Measurements from ENCODE around the gene ANGPTL2.
A peak's percentile ranks its signal among the peaks of the same experiment; 100 is the strongest.

The ANGPTL2 gene

DNA sequence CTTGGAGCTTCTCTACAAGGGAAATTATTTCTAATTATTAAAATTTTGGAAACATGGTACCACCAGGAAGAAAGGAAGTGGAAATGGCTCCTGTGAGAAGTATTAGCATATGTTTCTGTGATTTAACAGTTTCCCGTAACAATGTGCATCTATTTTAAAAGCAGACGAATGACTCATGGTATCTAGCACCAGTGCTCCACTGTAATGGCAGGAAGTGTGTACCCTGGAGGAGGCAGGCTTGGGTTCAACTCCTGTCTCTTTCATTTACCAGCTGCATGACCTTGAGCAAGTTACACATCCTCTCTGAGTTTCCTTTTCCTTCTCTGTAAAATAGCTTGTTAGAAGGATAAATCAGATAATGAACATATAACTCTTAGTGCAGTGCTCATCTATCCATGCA is 41.0 kb upstream of the ANGPTL2 start:
- Histone ChIP-seq H3K4me1 (ENCODE audit: control insufficient read depth in 1 of 2, insufficient read depth in 2 of 2, low read length in 2 of 2) (peaks cover 0 to 10% of the 10 kb centered on the region in 2 donors), H3K27ac (ENCODE audit: low read length) (no peak overlapping the region), H3K9me3 (ENCODE audit: control insufficient read depth in 1 of 2, low read length in 2 of 2) (no peaks in the 10 kb centered on the region), H3K4me3 (ENCODE audit: low read depth in 1 of 2, low read length in 2 of 2) (no peak overlapping the region), H3K27me3 (ENCODE audit: low read depth, low read length) (no peaks in the 10 kb centered on the region), H3K36me3 (ENCODE audit: control insufficient read depth in 1 of 2, insufficient read depth in 2 of 2, low read length in 2 of 2) (peaks cover 0 to 3% of the 10 kb centered on the region in 2 donors)

DNA sequence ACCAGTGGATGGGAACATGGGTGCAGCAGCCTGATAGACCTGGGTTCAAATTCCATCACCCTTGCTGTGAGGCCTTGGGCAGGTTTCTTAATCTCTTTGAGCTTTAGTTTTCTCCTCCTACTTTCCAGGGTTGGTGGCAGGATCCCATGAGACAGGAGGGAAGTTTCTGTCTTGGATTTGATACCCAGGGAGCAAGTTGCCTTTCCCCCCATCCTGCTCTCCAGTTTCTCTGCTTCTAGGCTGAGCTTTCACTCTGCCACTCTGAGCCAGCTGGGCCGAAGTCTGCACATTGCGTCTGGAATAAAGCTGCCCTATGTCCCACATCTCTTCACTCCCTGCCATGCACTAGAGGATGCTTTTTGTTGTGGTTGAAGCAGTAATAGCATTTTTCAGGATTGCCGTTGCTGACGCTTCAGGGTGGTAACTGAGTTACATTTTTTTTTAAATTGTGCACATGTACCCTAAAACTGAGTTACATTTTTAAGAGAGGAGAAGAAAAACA is 40.5 kb upstream of the ANGPTL2 start:
- Histone ChIP-seq H3K4me1 (ENCODE audit: control insufficient read depth in 1 of 2, insufficient read depth in 2 of 2, low read length in 2 of 2) (peaks cover 0 to 10% of the 10 kb centered on the region in 2 donors), H3K9me3 (ENCODE audit: control insufficient read depth in 1 of 2, low read length in 2 of 2) (no peaks in the 10 kb centered on the region), H3K27me3 (ENCODE audit: low read depth, low read length) (no peaks in the 10 kb centered on the region), H3K4me3 (ENCODE audit: low read depth in 1 of 2, low read length in 2 of 2) (no peak overlapping the region), H3K27ac (ENCODE audit: low read length) (no peak overlapping the region), H3K36me3 (ENCODE audit: control insufficient read depth in 1 of 2, insufficient read depth in 2 of 2, low read length in 2 of 2) (peaks cover 0 to 2% of the 10 kb centered on the region in 2 donors)

DNA sequence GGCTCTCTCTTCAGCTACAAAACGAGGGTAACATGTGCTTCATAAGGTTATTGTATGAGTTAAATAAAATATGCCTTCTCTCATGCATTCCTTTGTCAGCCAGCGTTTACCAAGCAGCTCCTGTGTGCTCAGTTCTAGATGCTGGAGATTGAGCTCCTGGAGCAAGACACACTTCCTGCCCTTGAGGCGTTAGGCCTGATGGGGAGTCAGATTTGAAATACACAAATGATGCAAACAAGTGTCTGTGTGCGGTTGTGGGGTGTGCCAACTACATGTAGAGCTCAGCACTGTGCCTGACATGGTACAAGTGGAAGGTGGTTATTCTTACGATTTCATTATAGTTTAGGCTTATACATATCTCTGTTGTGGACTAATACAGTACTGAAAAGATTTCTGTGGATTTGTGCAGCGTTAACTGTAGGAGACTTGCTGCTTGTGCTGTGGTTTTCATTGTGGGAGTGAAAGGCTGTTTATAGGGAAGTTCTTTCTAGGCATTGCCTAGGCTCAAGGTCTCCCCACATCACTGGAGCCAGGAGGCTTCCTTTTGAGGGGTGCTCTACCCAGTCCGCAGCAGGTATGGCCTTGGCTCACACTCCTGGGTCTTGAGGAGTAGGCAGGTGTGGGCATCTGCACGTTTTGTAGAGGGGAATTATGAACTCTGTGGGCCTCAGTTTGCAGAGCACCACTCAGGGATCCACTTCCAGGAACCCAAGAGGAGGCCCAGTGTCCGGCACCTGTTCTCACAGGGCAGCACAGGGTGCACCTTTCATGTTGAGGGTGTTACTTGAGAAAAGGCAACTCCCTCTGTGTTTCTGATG is 39.8 kb upstream of the ANGPTL2 start:
- H3K27me3 ChIP-seq (ENCODE audit: low read depth, low read length): no peaks in the 10 kb centered on the region
- no peak overlapping the region for H3K27ac ChIP-seq (ENCODE audit: low read length)
- no peak overlapping the region for H3K4me3 ChIP-seq (ENCODE audit: low read depth in 1 of 2, low read length in 2 of 2)
- H3K9me3 ChIP-seq (ENCODE audit: control insufficient read depth in 1 of 2, low read length in 2 of 2): no peaks in the 10 kb centered on the region
- no peaks in the 10 kb centered on the region for H3K36me3 ChIP-seq (ENCODE audit: control insufficient read depth in 1 of 2, insufficient read depth in 2 of 2, low read length in 2 of 2)
- peaks cover 0 to 10% of the 10 kb centered on the region in 2 donors for H3K4me1 ChIP-seq (ENCODE audit: control insufficient read depth in 1 of 2, insufficient read depth in 2 of 2, low read length in 2 of 2)

DNA sequence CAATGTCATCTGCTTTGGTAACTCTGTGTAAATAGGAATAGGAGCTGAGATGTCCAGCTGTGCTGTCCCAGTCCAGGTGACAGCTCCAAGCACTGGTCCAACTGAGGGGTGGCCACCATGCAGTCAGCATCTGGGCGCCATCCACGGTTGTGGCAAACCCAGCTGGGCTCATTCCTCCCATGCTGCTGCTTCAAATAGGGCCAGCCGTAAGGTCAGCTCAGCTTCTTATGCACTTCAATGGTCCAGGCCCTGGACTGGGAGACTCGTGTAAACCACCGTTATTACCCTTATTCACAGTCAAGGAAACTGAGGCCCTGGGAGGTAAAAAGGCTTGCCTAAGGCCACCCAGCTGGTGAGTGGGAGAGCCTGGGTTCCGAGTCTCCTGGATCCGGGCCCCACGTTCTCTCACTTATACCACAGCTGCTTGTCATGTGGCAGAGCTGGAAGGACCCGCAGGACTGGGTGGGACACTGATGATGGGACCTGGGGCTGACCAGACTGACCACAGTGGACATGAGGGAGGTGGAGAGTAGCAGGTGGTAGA is 38.7 kb upstream of the ANGPTL2 start:
- no peaks in the 10 kb centered on the region for H3K27me3 ChIP-seq (ENCODE audit: low read depth, low read length)
- H3K4me1 ChIP-seq (ENCODE audit: control insufficient read depth in 1 of 2, insufficient read depth in 2 of 2, low read length in 2 of 2): peaks cover 0 to 10% of the 10 kb centered on the region in 2 donors
- no peaks in the 10 kb centered on the region for H3K9me3 ChIP-seq (ENCODE audit: control insufficient read depth in 1 of 2, low read length in 2 of 2)
- no peak overlapping the region for H3K27ac ChIP-seq (ENCODE audit: low read length)
- no peak overlapping the region for H3K4me3 ChIP-seq (ENCODE audit: low read depth in 1 of 2, low read length in 2 of 2)
- H3K36me3 ChIP-seq (ENCODE audit: control insufficient read depth in 1 of 2, insufficient read depth in 2 of 2, low read length in 2 of 2): no peaks in the 10 kb centered on the region

DNA sequence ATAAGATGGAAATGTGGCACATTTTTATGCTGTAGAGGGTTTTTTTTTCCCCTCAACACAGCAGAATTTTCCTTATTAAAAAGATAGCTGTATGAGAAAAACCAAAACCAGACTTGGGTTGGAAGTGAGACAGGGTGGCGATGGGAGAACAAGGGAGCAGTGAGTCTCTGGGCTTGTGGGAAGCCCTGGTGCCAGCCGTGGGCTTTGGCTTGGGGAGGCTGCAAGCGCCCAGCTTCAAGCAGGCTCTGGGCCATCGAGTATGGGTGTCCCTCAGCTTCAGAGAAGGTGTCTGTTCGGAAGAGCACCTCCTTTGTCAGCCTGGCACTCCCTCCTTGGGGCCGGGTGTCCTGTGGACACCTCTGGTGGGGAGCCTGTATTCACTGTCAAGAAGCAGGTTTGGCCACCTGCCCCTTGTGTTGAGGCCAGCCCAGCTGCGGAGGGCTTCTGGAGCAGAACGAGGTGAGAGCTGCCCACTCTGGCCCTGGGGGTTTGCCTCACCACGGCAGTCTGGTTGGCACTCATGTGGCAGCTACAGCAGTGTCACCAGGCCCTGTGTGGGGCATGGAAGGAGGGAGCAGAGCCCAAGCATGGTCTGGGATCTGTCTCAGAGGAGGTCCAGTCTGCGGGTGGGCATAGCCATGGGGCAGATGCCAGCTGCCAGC is 37.6 kb upstream of the ANGPTL2 start:
- no peaks in the 10 kb centered on the region for H3K27me3 ChIP-seq (ENCODE audit: low read depth, low read length)
- H3K4me1 ChIP-seq (ENCODE audit: control insufficient read depth in 1 of 2, insufficient read depth in 2 of 2, low read length in 2 of 2): peaks cover 4 to 15% of the 10 kb centered on the region in 2 donors
- H3K4me3 ChIP-seq (ENCODE audit: low read depth in 1 of 2, low read length in 2 of 2): no peak overlapping the region
- H3K36me3 ChIP-seq (ENCODE audit: control insufficient read depth in 1 of 2, insufficient read depth in 2 of 2, low read length in 2 of 2): no peaks in the 10 kb centered on the region
- H3K9me3 ChIP-seq (ENCODE audit: control insufficient read depth in 1 of 2, low read length in 2 of 2): no peaks in the 10 kb centered on the region
- H3K27ac ChIP-seq (ENCODE audit: low read length): peak overlapping the region; percentile 5

DNA sequence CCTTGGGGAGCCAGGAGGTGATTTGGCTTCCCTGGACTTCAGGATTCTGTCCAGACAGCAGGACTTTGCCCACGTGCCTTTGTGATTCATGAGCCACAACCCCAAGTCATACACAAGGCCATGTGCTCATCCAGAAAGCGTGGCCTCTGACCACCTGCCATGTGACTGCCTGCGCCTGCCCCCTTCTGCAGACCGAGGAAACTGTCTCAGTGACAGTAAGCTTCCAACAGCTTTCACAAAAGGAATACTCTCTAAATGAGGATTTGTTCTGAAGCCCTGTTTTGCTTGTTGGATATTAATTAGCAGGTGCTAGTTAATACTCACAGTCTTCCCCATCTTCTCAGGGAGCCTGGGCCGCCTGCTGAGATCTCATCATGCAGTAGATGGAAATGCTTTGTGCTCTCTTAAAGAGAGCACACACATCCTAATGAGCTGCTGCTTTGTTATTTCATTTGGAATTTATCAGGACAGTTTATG is 36.9 kb upstream of the ANGPTL2 start:
- H3K36me3 ChIP-seq (ENCODE audit: control insufficient read depth in 1 of 2, insufficient read depth in 2 of 2, low read length in 2 of 2): no peaks in the 10 kb centered on the region
- H3K9me3 ChIP-seq (ENCODE audit: control insufficient read depth in 1 of 2, low read length in 2 of 2): no peaks in the 10 kb centered on the region
- no peak overlapping the region for H3K4me3 ChIP-seq (ENCODE audit: low read depth in 1 of 2, low read length in 2 of 2)

DNA sequence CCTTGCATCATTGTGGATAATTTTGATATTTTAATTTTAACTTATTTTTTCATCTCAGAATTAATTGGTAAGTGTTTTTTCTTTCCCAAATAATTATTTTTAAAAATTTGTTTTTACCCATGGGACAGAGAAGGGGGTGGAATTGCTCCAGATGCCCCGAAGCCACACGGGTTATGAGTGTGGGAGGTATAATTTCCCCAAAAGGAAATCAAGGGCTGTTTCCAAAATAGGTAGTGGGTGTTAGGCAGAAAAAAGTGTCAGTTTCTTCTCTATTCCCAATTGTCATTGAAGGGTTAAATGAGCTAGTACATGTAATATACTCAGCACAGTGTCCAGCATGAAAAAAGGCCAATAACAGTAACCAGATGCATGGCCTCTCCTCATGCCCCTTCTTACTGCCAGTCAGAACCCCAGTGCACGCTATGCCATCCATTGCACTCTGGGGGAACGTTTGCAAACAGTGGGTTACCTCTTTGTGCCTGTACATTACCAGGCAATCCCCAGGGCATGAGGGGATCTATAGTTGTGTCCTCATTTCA is 36.4 kb upstream of the ANGPTL2 start:
- H3K9me3 ChIP-seq (ENCODE audit: control insufficient read depth in 1 of 2, low read length in 2 of 2): no peaks in the 10 kb centered on the region
- no peak overlapping the region for H3K27ac ChIP-seq (ENCODE audit: low read length)
- H3K36me3 ChIP-seq (ENCODE audit: control insufficient read depth in 1 of 2, insufficient read depth in 2 of 2, low read length in 2 of 2): no peaks in the 10 kb centered on the region
- H3K4me1 ChIP-seq (ENCODE audit: control insufficient read depth in 1 of 2, insufficient read depth in 2 of 2, low read length in 2 of 2): peaks cover 10 to 25% of the 10 kb centered on the region in 2 donors
- H3K4me3 ChIP-seq (ENCODE audit: low read depth in 1 of 2, low read length in 2 of 2): no peak overlapping the region
- H3K27me3 ChIP-seq (ENCODE audit: low read depth, low read length): no peaks in the 10 kb centered on the region

More for the DNA sequence above, 36.9 kb upstream of the ANGPTL2 start:
- Histone ChIP-seq H3K27ac (ENCODE audit: low read length) (peak overlapping the region; percentile 5), H3K27me3 (ENCODE audit: low read depth, low read length) (no peaks in the 10 kb centered on the region), H3K4me1 (ENCODE audit: control insufficient read depth in 1 of 2, insufficient read depth in 2 of 2, low read length in 2 of 2) (peaks cover 5 to 20% of the 10 kb centered on the region in 2 donors)

DNA sequence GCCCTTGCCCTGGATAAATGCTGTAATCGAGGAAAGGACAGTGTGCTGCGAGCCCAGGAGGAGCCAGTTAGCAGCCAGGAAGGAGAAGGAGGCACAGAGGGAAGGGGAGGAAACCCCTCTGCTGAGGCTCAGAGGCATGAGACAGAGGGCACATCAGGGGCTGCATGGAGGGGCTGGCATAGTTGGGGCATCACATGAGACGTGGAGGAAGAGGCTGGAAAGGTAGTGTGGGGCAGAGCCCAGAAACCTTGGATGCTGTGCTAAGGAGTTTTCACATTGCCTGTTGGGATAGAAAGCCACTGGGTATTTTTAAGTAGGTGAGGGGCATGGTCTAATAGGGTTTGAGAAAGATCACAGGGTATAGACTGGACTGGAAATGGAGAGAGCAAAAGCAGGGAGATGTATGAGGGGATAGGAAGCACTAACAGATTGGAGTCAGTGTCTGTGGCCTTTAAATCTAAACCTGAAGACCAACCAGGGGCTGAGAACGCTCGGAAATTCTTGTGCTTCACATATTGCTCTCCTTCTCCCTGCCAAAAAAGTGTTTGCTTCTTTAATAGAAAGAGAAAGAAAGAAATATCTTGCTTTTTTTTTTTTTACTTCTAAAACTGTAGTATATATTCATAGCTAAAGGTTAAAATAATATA is 33.0 kb upstream of the ANGPTL2 start:
- Histone ChIP-seq H3K4me3 (ENCODE audit: low read depth in 1 of 2, low read length in 2 of 2) (peak overlapping the region in 1 of 2 donors; percentile 16), H3K9me3 (ENCODE audit: control insufficient read depth in 1 of 2, low read length in 2 of 2) (no peaks in the 10 kb centered on the region), H3K36me3 (ENCODE audit: control insufficient read depth in 1 of 2, insufficient read depth in 2 of 2, low read length in 2 of 2) (no peaks in the 10 kb centered on the region), H3K27ac (ENCODE audit: low read length) (peak overlapping the region; percentile 70), H3K4me1 (ENCODE audit: control insufficient read depth in 1 of 2, insufficient read depth in 2 of 2, low read length in 2 of 2) (peaks cover 10 to 30% of the 10 kb centered on the region in 2 donors), H3K27me3 (ENCODE audit: low read depth, low read length) (no peaks in the 10 kb centered on the region)

DNA sequence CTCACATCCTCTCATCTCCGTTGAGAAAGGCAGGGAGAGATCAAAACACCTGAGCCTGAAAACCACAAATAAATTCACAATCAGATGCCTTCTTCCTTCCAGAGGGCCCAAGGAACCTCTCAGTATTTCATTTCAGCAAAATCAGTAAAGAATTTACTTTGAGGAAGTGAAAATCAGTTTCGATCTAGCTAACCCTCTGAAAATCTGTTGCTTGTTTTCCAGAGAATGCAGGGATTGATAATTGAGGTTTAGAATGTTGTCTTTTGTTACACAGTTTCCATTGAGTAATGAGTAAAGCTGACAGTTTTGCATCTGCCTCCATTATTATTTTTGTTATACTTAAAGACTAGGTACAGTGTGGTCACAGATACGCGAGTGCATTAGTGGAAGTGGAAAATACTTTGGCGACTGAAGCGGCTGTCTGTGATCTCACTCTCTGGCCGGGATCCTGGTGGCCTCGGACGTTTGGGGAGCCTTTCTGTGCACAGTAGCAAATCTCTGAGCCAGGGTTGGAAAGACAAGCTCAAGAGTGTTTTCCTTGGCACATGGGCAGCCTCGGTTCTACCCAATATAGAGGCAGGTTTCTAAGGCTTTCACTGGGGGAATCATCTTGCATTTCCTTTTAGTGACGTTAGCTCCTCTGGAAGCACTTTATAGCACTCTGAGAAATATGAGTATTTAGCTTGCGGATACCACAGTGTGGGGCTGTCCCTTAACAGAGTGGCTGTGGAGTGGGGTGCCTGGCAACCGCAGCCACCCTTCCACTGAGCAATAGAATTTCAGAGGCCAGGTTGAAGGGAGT is 32.2 kb upstream of the ANGPTL2 start:
- peak overlapping the region; percentile 16 to 23 for H3K4me3 ChIP-seq (ENCODE audit: low read depth in 1 of 2, low read length in 2 of 2)
- no peaks in the 10 kb centered on the region for H3K27me3 ChIP-seq (ENCODE audit: low read depth, low read length)
- H3K9me3 ChIP-seq (ENCODE audit: control insufficient read depth in 1 of 2, low read length in 2 of 2): no peaks in the 10 kb centered on the region
- peak overlapping the region; percentile 70 for H3K27ac ChIP-seq (ENCODE audit: low read length)
- no peaks in the 10 kb centered on the region for H3K36me3 ChIP-seq (ENCODE audit: control insufficient read depth in 1 of 2, insufficient read depth in 2 of 2, low read length in 2 of 2)
- H3K4me1 ChIP-seq (ENCODE audit: control insufficient read depth in 1 of 2, insufficient read depth in 2 of 2, low read length in 2 of 2): peaks cover 10 to 27% of the 10 kb centered on the region in 2 donors

DNA sequence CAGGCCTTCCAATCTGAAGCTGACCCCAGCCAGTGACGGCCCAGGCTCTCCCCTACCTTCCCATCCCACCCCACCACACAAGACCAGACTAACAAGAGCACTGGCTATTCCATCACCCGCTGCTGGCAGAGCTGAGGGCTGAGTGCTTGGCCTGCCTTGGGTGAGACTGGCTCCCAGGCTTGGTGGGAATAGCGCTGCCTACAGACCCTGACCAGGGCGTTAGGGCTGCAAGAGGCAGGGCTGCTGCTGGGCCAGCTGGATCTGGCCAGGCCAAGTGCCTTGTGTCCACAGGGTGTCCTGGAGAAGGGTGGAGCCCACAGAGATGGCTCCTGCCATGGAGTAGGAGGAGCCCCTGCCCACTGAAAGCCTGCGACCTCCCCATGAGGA is 31.6 kb upstream of the ANGPTL2 start:
- H3K4me1 ChIP-seq (ENCODE audit: control insufficient read depth in 1 of 2, insufficient read depth in 2 of 2, low read length in 2 of 2): peaks cover 10 to 21% of the 10 kb centered on the region in 2 donors
- peak overlapping the region; percentile 70 for H3K27ac ChIP-seq (ENCODE audit: low read length)
- H3K36me3 ChIP-seq (ENCODE audit: control insufficient read depth in 1 of 2, insufficient read depth in 2 of 2, low read length in 2 of 2): no peaks in the 10 kb centered on the region
- H3K4me3 ChIP-seq (ENCODE audit: low read depth in 1 of 2, low read length in 2 of 2): peak overlapping the region in 1 of 2 donors; percentile 23
- H3K27me3 ChIP-seq (ENCODE audit: low read depth, low read length): no peaks in the 10 kb centered on the region
- no peaks in the 10 kb centered on the region for H3K9me3 ChIP-seq (ENCODE audit: control insufficient read depth in 1 of 2, low read length in 2 of 2)

Data from muscle layer of duodenum (tissue), 2 donors.